GM12878 (cell line): ENCODE results near the gene TMEM131L. TPM values are rescaled to one million over a fixed set of nuclear protein-coding genes. Genes with fewer than 3 reads are reported as not detected.

ENCODE experiments used
- BACH1 ChIP-seq: fragments of 450-650 bp; IDR thresholded peaks from 2 replicates; pipeline ENCODE4 v1.6.1; 2017; ENCODE audit warnings: mild to moderate bottlenecking, borderline replicate concordance
- CREB1 ChIP-seq: IDR thresholded peaks from 2 replicates; pipeline ENCODE4 v1.6.1; 2012; ENCODE audit warnings: low read depth, mild to moderate bottlenecking, inconsistent platforms
- RFX5 ChIP-seq: IDR thresholded peaks from 2 replicates; pipeline ENCODE4 v1.6.1; 2011; ENCODE audit warnings: low read depth, low read length, improper control_type of control experiment
- SMC3 ChIP-seq: IDR thresholded peaks from 2 replicates; pipeline ENCODE4 v1.6.1; 2011; ENCODE audit warnings: low read length, improper control_type of control experiment, borderline replicate concordance
- ZZZ3 ChIP-seq: IDR thresholded peaks from 2 replicates; pipeline ENCODE4 v1.6.1; 2011; ENCODE audit warnings: low read depth; ENCODE audit not compliant: control insufficient read depth, insufficient read length
- polyA plus RNA-seq, 11 experiments: library from polyadenylated mRNA; depleted of rRNA in 4 of 11; unstranded in 6 of 11; stranded (reverse) in 5 of 11; fragments of >200 nt; fragmentation: Nextera tagmentation in 4 of 11; fragmentation: Illumina TruSeq in 1 of 11; extraction: Ambion mirVana in 4 of 11; extraction: Trizol in 1 of 11; gene quantifications; 1 replicate in 1 of 11; 2 replicates in 10 of 11; pipeline versions ENCODE4 v1.2.1 to v1.2.3, GENCODE V29; 2011 to 2016; ENCODE audit warnings: inconsistent platforms in 2 of 11, missing spikeins in 2 of 11, low read depth in 1 of 11
- total RNA-seq, 4 experiments: library from RNA; depleted of rRNA in 3 of 4; stranded (reverse); fragments of >200 nt in 3 of 4; fragmentation: Illumina TruSeq in 1 of 4; extraction: Trizol in 1 of 4; gene quantifications; 2 replicates each; pipeline versions ENCODE4 v1.2.1 to v1.2.3, GENCODE V29; 2013 to 2021
- TF ChIP-seq, protein P1 (sequence below): fragments of 450-650 bp; IDR thresholded peaks from 2 replicates; pipeline ENCODE4 v1.6.1; 2017; ENCODE audit warnings: mild to moderate bottlenecking

Gene TMEM131L
- total and polyA plus RNA-seq, 10 of the 15 experiments (the other 5 are each of a cell fraction or from before 2014, with no cell fraction given): 8.5 to 101 (median 74.4) TPM

DNA sequence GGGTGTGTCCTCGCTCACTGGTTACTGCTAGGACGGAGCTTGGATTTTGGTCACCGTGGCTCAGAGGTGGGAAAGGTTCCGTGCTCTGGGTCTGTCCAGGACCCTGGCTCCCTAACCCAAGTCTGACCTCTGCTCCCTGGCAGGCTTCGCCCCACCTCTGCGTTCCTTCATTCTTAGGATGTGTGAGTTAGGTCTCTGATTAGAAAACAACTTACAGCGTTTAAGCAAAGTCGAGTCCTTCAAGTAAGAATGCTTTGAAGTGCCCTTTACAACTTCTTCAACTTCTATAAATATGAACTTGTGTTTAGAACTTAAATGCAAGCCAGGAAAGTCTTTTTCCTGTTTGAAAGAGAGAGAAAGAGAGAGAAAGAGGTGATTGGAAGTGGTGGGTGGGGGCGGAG, 218.8 kb downstream of the TMEM131L start (continued):
- TF ChIP-seq, protein P1, sequence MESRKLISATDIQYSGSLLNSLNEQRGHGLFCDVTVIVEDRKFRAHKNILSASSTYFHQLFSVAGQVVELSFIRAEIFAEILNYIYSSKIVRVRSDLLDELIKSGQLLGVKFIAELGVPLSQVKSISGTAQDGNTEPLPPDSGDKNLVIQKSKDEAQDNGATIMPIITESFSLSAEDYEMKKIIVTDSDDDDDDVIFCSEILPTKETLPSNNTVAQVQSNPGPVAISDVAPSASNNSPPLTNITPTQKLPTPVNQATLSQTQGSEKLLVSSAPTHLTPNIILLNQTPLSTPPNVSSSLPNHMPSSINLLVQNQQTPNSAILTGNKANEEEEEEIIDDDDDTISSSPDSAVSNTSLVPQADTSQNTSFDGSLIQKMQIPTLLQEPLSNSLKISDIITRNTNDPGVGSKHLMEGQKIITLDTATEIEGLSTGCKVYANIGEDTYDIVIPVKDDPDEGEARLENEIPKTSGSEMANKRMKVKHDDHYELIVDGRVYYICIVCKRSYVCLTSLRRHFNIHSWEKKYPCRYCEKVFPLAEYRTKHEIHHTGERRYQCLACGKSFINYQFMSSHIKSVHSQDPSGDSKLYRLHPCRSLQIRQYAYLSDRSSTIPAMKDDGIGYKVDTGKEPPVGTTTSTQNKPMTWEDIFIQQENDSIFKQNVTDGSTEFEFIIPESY: no peak
- no peak for TF ChIP-seq RFX5
- no peak for TF ChIP-seq SMC3
- TF ChIP-seq CREB1: no peak
- no peak for TF ChIP-seq ZZZ3
- TF ChIP-seq BACH1: no peak

Other genes with a start within 250 kb of the TMEM131L start
- gene MND1, start 121.7 kb upstream of the TMEM131L start, total RNA-seq (2014; rRNA removed): 20.2 and 27.0 TPM in 2 replicates
- 43.7 and 44.9 TPM in 2 replicates for gene MND1, start 121.7 kb upstream of the TMEM131L start, total RNA-seq (2014; rRNA removed; fragmentation: Illumina TruSeq; extraction: Trizol)
- 20.3 TPM in 2 replicates for gene MND1, start 121.7 kb upstream of the TMEM131L start, total RNA-seq (2021)
- gene MND1, start 121.7 kb upstream of the TMEM131L start, polyA plus RNA-seq (2011; rRNA removed): 17.7 and 40.3 TPM in 2 replicates
- 55.9 and 68.8 TPM in 2 replicates for gene MND1, start 121.7 kb upstream of the TMEM131L start, polyA plus RNA-seq (2014; fragmentation: Illumina TruSeq; extraction: Trizol)
- gene MND1, start 121.7 kb upstream of the TMEM131L start, polyA plus RNA-seq (2014; fragmentation: Nextera tagmentation; extraction: Ambion mirVana): 10 to 100 TPM; 51.0 to 55.0 TPM
- 25.8 and 31.5 TPM in 2 replicates for gene MND1, start 121.7 kb upstream of the TMEM131L start, polyA plus RNA-seq (2014; rRNA removed)
- gene MND1, start 121.7 kb upstream of the TMEM131L start, polyA plus RNA-seq (2016; fragmentation: Nextera tagmentation; extraction: Ambion mirVana): 10 to 100 TPM; 49.7 to 58.1 TPM
- under 0.01 TPM in 1 of 2 replicates, not detected in the other for gene TLR2, start 217.9 kb downstream of the TMEM131L start, total RNA-seq (2014; rRNA removed)
- gene TLR2, start 217.9 kb downstream of the TMEM131L start, total RNA-seq (2014; rRNA removed; fragmentation: Illumina TruSeq; extraction: Trizol): 0.09 TPM in 1 of 2 replicates, not detected in the other
- gene TLR2, start 217.9 kb downstream of the TMEM131L start, total RNA-seq (2021): 0.08 TPM in 1 of 2 replicates, not detected in the other
- 0.05 and 0.13 TPM in 2 replicates for gene TLR2, start 217.9 kb downstream of the TMEM131L start, polyA plus RNA-seq (2011; rRNA removed)
- gene TLR2, start 217.9 kb downstream of the TMEM131L start, polyA plus RNA-seq (2014; fragmentation: Illumina TruSeq; extraction: Trizol): 0.07 TPM in 1 of 2 replicates, not detected in the other
- under 1 TPM; 0.04 to 0.19 TPM for gene TLR2, start 217.9 kb downstream of the TMEM131L start, polyA plus RNA-seq (2014; fragmentation: Nextera tagmentation; extraction: Ambion mirVana)
- not detected in 2 replicates for gene TLR2, start 217.9 kb downstream of the TMEM131L start, polyA plus RNA-seq (2014; rRNA removed)
- gene TLR2, start 217.9 kb downstream of the TMEM131L start, polyA plus RNA-seq (2016; fragmentation: Nextera tagmentation; extraction: Ambion mirVana): not detected